Uterus (tissue), 4 donors: ENCODE measurements around the gene TVP23A. TPM values are rescaled to one million over a fixed set of nuclear protein-coding genes. Genes with fewer than 3 reads are reported as not detected.

Experiments
- DNase-seq, 2 donors: peaks; one replicate each; pipeline ENCODE4 v3.0.0-alpha.2; 2019 to 2020
- H3K27ac ChIP-seq, 2 donors: fragments of 200-600 bp; sonication (generic); 1 replicate in 1 of 2; 2 replicates in 1 of 2; pipeline ENCODE4 v1.5.1; 2016 to 2018
- H3K27me3 ChIP-seq, 2 donors: fragments of 200-600 bp; sonication (generic); one replicate each; pipeline ENCODE4 v1.5.1; 2018 to 2019; ENCODE audit warnings: control low read depth in 1 of 2
- H3K36me3 ChIP-seq, 2 donors: fragments of 200-600 bp; sonication (generic); one replicate each; pipeline ENCODE4 v1.5.1; 2019; ENCODE audit warnings: control low read depth in 1 of 2
- H3K4me1 ChIP-seq, 2 donors: fragments of 200-600 bp; sonication (generic); one replicate each; pipeline ENCODE4 v1.5.1; 2018 to 2019; ENCODE audit warnings: control low read depth in 1 of 2
- H3K4me3 ChIP-seq, 2 donors: fragments of 200-600 bp; sonication (generic); 1 replicate in 1 of 2; 2 replicates in 1 of 2; pipeline ENCODE4 v1.5.1; 2018 to 2019; ENCODE audit warnings: mild to moderate bottlenecking in 1 of 2
- H3K9me3 ChIP-seq, 2 donors: fragments of 200-600 bp; sonication (generic); one replicate each; pipeline ENCODE4 v1.5.1; 2019; ENCODE audit warnings: control low read depth in 1 of 2
- POLR2A ChIP-seq, 2 donors: fragments of 450-650 bp; IDR thresholded peaks; one replicate each; pipeline ENCODE4 v1.6.1; 2016; ENCODE audit warnings: antibody characterized with exemption in 2 of 2, mild to moderate bottlenecking in 1 of 2, moderate library complexity in 1 of 2
- intact Hi-C: fragments of 100-400 bp; cut with DNase I; formaldehyde crosslinking; loops from one replicate; pipeline ENCODE4 v1.15.1; 2023; ENCODE audit warnings: low total_unique reads
- total RNA-seq, 4 donors: library from RNA; depleted of rRNA in 3 of 4; stranded (reverse); fragments of >200 nt in 3 of 4; gene quantifications; one replicate each; pipeline versions ENCODE4 v1.1.0 to v1.2.4, GENCODE V29; 2014 to 2023
- TF ChIP-seq, protein P1 (sequence below), 4 experiments: fragments of 200-600 bp in 2 of 4; fragments of 450-650 bp in 2 of 4; sonication (generic) in 2 of 4; IDR thresholded peaks; one replicate each; pipeline ENCODE4 v1.5.1; 2016 to 2019; ENCODE audit warnings: antibody characterized with exemption in 4 of 4, mild to moderate bottlenecking in 2 of 4, moderate library complexity in 1 of 4
- donor health status: DM: yes; HTN: yes; CAD: no.

Gene TVP23A
- total RNA-seq, 4 donors from 2014 or later = 0.29 to 8.0 (median 7.6) TPM; not detected in 1

DNA sequence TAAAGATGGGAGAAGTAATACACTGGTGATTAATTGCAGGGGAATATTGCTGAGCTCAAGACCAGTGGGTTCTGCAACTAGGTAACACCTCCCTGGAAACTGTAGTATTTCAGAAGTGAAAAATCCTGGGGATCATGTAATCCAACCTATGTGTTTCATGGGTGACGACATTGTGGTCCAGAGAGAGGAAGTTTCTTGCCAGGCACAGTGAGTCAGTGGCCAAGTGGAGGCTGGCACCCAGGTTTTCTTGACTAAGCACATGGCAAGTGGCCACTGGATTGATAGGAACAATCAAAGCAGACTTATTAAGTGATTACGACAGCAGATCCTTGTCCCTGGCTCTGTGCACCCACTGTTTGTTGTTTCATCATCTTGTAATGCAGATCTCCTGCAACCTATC, 43.8 kb upstream of the TVP23A start:
- no peaks in the 10 kb centered on the region for H3K4me1 ChIP-seq
- H3K27me3 ChIP-seq = no peaks in the 10 kb centered on the region
- TF ChIP-seq POLR2A (IDR thresholded peaks at IDR 0.05) = no peak
- TF ChIP-seq, protein P1, sequence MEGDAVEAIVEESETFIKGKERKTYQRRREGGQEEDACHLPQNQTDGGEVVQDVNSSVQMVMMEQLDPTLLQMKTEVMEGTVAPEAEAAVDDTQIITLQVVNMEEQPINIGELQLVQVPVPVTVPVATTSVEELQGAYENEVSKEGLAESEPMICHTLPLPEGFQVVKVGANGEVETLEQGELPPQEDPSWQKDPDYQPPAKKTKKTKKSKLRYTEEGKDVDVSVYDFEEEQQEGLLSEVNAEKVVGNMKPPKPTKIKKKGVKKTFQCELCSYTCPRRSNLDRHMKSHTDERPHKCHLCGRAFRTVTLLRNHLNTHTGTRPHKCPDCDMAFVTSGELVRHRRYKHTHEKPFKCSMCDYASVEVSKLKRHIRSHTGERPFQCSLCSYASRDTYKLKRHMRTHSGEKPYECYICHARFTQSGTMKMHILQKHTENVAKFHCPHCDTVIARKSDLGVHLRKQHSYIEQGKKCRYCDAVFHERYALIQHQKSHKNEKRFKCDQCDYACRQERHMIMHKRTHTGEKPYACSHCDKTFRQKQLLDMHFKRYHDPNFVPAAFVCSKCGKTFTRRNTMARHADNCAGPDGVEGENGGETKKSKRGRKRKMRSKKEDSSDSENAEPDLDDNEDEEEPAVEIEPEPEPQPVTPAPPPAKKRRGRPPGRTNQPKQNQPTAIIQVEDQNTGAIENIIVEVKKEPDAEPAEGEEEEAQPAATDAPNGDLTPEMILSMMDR (IDR thresholded peaks at IDR 0.05) = no peak
- DNase-seq = no peak
- H3K4me3 ChIP-seq = no peak overlapping the region
- H3K27ac ChIP-seq = no peak overlapping the region
- no peaks in the 10 kb centered on the region for H3K36me3 ChIP-seq
- intact Hi-C loops = no loop called here
- H3K9me3 ChIP-seq = no peaks in the 10 kb centered on the region

DNA sequence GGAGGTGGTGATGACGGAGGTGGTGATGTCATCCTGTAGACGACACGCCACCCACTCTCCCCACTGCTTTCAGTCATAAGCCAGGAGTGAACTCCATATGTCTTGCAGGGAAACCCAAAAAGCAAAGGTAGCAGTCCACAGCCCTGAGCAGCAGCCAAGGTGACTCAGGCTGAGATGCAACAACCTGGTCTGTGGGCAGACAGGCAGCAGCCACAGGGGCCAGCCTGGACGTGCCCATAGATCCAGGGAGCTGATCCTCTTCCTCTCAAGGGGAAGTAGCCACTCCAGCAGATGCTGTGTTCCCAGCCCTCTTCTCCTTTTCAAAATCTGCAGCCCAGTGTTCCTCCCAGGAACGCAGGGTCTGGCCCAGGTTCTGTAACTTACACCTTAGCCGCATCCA, 41.1 kb upstream of the TVP23A start:
- Histone ChIP-seq H3K4me1 (no peaks in the 10 kb centered on the region), H3K36me3 (no peaks in the 10 kb centered on the region), H3K4me3 (no peak overlapping the region), H3K27me3 (no peaks in the 10 kb centered on the region), H3K9me3 (no peaks in the 10 kb centered on the region), H3K27ac (no peak overlapping the region)
- no peak for TF ChIP-seq POLR2A (IDR thresholded peaks at IDR 0.05)
- TF ChIP-seq, protein P1 (IDR thresholded peaks at IDR 0.05) = no peak
- no peak for DNase-seq
- intact Hi-C loops = no loop called here

- H3K27ac ChIP-seq = no peak overlapping the region
- H3K4me1 ChIP-seq = no peaks in the 10 kb centered on the region
- TF ChIP-seq, protein P1 (IDR thresholded peaks at IDR 0.05) = no peak
- TF ChIP-seq POLR2A (IDR thresholded peaks at IDR 0.05) = no peak
- H3K27me3 ChIP-seq = no peaks in the 10 kb centered on the region
- no peak for DNase-seq
- intact Hi-C loops = no loop called here
- H3K36me3 ChIP-seq = no peaks in the 10 kb centered on the region
- H3K9me3 ChIP-seq = no peaks in the 10 kb centered on the region
- H3K4me3 ChIP-seq = no peak overlapping the region
These were observed 40.4 kb upstream of the TVP23A start for GRCh38 chr16:10859020-10859419.

DNA sequence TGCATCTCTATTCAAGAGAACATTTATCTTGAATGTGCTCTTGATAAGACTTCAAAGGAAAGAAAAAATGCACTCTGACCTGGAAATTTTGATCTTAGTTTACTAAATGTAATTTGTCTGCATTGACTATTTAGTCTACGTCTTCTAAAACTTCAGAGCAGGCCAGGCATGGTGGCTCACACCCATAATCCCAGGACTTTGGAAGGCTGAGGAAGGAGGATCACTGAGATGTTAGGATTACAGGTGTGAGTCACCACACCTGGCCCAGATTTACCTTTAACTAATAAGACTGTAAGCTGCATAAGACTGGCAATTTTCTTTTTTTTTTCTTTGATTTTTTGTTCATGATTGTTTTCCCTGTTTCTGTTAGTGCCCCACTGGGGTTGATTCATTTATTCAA, 39.6 kb upstream of the TVP23A start:
- Histone ChIP-seq H3K4me3 (no peak overlapping the region), H3K36me3 (no peaks in the 10 kb centered on the region), H3K27ac (no peak overlapping the region), H3K9me3 (no peaks in the 10 kb centered on the region), H3K27me3 (no peaks in the 10 kb centered on the region), H3K4me1 (no peaks in the 10 kb centered on the region)
- DNase-seq = no peak
- TF ChIP-seq POLR2A (IDR thresholded peaks at IDR 0.05) = no peak
- TF ChIP-seq, protein P1 (IDR thresholded peaks at IDR 0.05) = no peak
- intact Hi-C loops = no loop called here

DNA sequence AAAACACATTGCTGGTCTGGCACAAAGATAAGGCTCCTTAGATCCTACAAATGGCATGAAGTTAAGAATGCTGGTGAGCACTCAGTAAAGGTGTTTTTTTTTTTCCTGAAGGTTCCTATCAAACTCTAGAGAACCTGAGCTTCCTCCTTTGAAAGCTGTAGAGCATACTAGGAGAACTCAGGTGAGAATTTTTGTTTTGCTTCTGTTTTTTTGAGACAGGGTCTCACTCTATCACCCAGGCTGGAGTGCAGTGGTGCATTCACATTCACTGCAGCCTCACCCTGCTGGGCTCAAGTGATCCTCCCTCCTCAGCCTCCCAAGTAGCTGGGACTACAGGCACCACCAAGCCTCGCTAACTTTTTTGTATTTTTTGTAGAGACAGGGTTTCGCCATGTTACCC, 37.4 kb upstream of the TVP23A start:
- H3K4me3 ChIP-seq = no peak overlapping the region
- H3K27me3 ChIP-seq = no peaks in the 10 kb centered on the region
- intact Hi-C loops = no loop called here
- no peaks in the 10 kb centered on the region for H3K9me3 ChIP-seq
- no peaks in the 10 kb centered on the region for H3K36me3 ChIP-seq
- no peak for DNase-seq
- H3K27ac ChIP-seq = no peak overlapping the region
- TF ChIP-seq POLR2A (IDR thresholded peaks at IDR 0.05) = no peak
- TF ChIP-seq, protein P1 (IDR thresholded peaks at IDR 0.05) = no peak
- no peaks in the 10 kb centered on the region for H3K4me1 ChIP-seq
